Bronchial epithelial cell (primary cell): ENCODE results near the gene HIKESHI. TPM values are rescaled to one million over a fixed set of nuclear protein-coding genes. Genes with fewer than 3 reads are reported as not detected.
A peak's percentile ranks its signal among the peaks of the same experiment; 100 is the strongest.

Source experiments
- DNase-seq: peaks from one replicate; pipeline ENCODE4 v3.0.0-alpha.2; 2010; ENCODE audit warnings: low read depth
- FAIRE-seq: peaks from 2 replicates; lab custom pipeline; 2011; peaks lifted over from hg19 to GRCh38; lab: Jason Lieb, UNC
- H3K27me3 ChIP-seq: 2 replicates; pipeline ENCODE4 v1.5.1; 2011; ENCODE audit warnings: low read length; ENCODE audit not compliant: control insufficient read depth, insufficient read depth
- H3K36me3 ChIP-seq: 2 replicates; pipeline ENCODE4 v1.5.1; 2011; ENCODE audit warnings: low read length; ENCODE audit not compliant: control insufficient read depth, insufficient read depth
- H3K4me3 ChIP-seq: 2 replicates; pipeline ENCODE4 v1.5.1; 2011; ENCODE audit warnings: mild to moderate bottlenecking, low read depth, low read length, control low read depth
- CTCF ChIP-seq: IDR thresholded peaks from 2 replicates; pipeline ENCODE4 v1.5.1; 2011; ENCODE audit warnings: mild to moderate bottlenecking, moderate library complexity, low read length, control low read depth, inconsistent platforms; ENCODE audit not compliant: insufficient read depth, severe bottlenecking
- total RNA-seq: library from RNA; depleted of rRNA; stranded (reverse); fragments of >200 nt; gene quantifications from 2 replicates; pipeline ENCODE4 v1.2.1, GENCODE V29; 2014

HIKESHI gene
- total RNA-seq, 1 donor from 2014 or later, result 48.2 TPM

DNA sequence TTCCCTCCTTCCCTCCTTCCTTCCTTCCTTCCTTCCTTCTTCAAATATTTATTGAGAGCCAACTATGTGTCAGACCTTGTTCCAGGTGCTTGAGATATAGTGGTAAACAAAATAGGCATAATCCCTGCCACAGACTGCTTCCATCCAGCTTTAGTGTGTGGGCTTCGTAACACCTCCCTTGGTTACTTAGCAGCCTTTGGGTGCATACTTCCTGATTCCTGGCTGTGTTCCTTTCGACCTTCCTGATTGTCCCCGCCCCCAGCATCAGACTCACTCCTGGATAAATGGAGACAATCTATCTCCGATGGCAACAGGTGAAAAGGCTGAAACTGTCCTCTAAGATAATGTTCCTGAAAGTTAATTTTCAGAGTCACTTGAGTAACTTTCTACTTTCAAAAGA is 86.2 kb downstream of the HIKESHI start:
- Histone ChIP-seq H3K27me3 (no peaks in the 10 kb centered on the region), H3K36me3 (no peaks in the 10 kb centered on the region), H3K4me3 (no peak overlapping the region)
- FAIRE-seq (no peak), DNase-seq (no peak)
- no peak for TF ChIP-seq CTCF

GRCh38 chr11:86390487-86390886 is 88.4 kb downstream of the HIKESHI start:
- Histone ChIP-seq H3K27me3 (no peaks in the 10 kb centered on the region), H3K4me3 (no peak overlapping the region), H3K36me3 (no peaks in the 10 kb centered on the region)
- no peak for TF ChIP-seq CTCF
- FAIRE-seq (no peak), DNase-seq (no peak)

GRCh38 chr11:86395061-86395551 is 93.1 kb downstream of the HIKESHI start:
- peak; percentile 7 for FAIRE-seq
- DNase-seq, result no peak
- H3K36me3 ChIP-seq, result no peaks in the 10 kb centered on the region
- no peak overlapping the region for H3K4me3 ChIP-seq
- H3K27me3 ChIP-seq, result no peaks in the 10 kb centered on the region
- no peak for TF ChIP-seq CTCF

Other genes starting within 250 kb of the HIKESHI start
- gene PICALM, start 233.2 kb upstream of the HIKESHI start, total RNA-seq, result 196 and 203 TPM in 2 replicates
- 13.7 and 14.1 TPM in 2 replicates for gene EED, start 57.5 kb upstream of the HIKESHI start, total RNA-seq
- 0.53 and 0.64 TPM in 2 replicates for gene CCDC81, start 72.6 kb downstream of the HIKESHI start, total RNA-seq